HepG2 (cell line): ENCODE measurements around the gene CAMKMT. TPM values are rescaled to one million over a fixed set of nuclear protein-coding genes. Genes with fewer than 3 reads are reported as not detected.

ENCODE experiments used
- AHDC1 ChIP-seq: sonication (generic); formaldehyde crosslinking; IDR thresholded peaks from 2 replicates; pipeline ENCODE4 v1.5.1; 2020; ENCODE audit warnings: mild to moderate bottlenecking, missing genetic modification reagents, borderline replicate concordance
- EED ChIP-seq: sonication (generic); formaldehyde crosslinking; IDR thresholded peaks from 2 replicates; pipeline ENCODE4 v1.5.0; 2020; ENCODE audit warnings: mild to moderate bottlenecking, missing genetic modification reagents
- FOSL1 ChIP-seq: sonication (generic); formaldehyde crosslinking; IDR thresholded peaks from 2 replicates; pipeline ENCODE4 v1.9.0; 2021; ENCODE audit warnings: missing genetic modification reagents, borderline replicate concordance
- FOXM1 ChIP-seq: sonication (generic); formaldehyde crosslinking; IDR thresholded peaks from 2 replicates; pipeline ENCODE4 v1.5.0; 2020; ENCODE audit warnings: missing genetic modification reagents
- GPBP1L1 ChIP-seq: sonication (generic); formaldehyde crosslinking; IDR thresholded peaks from 2 replicates; pipeline ENCODE4 v1.5.0; 2020; ENCODE audit warnings: mild to moderate bottlenecking, missing genetic modification reagents
- HNRNPUL1 ChIP-seq: fragments of 200-400 bp; formaldehyde crosslinking; IDR thresholded peaks from 2 replicates; pipeline ENCODE4 v1.6.1; 2017; ENCODE audit warnings: low read depth, mild to moderate bottlenecking, low read length, moderate library complexity
- MED13 ChIP-seq: sonication (generic); formaldehyde crosslinking; IDR thresholded peaks from 2 replicates; pipeline ENCODE4 v1.5.0; 2020; ENCODE audit warnings: missing genetic modification reagents
- NR0B2 ChIP-seq: sonication (generic); formaldehyde crosslinking; IDR thresholded peaks from 2 replicates; pipeline ENCODE4 v1.4.0; 2020; ENCODE audit warnings: mild to moderate bottlenecking, missing genetic modification reagents
- SAFB2 ChIP-seq: sonication (generic); formaldehyde crosslinking; IDR thresholded peaks from 2 replicates; pipeline ENCODE4 v1.5.1; 2020; ENCODE audit warnings: missing genetic modification reagents, low read depth, mild to moderate bottlenecking, borderline replicate concordance
- SIX1 ChIP-seq: sonication (generic); formaldehyde crosslinking; IDR thresholded peaks from 2 replicates; pipeline ENCODE4 v1.4.0; 2020; ENCODE audit warnings: missing genetic modification reagents, borderline replicate concordance
- TOE1 ChIP-seq: sonication (generic); formaldehyde crosslinking; IDR thresholded peaks from 2 replicates; pipeline ENCODE4 v1.4.0; 2020; ENCODE audit warnings: mild to moderate bottlenecking, missing genetic modification reagents
- ZBTB3 ChIP-seq: sonication (generic); formaldehyde crosslinking; IDR thresholded peaks from 2 replicates; pipeline ENCODE4 v1.4.0; 2020; ENCODE audit warnings: low read depth, mild to moderate bottlenecking, moderate library complexity, missing genetic modification reagents, borderline replicate concordance
- ZC3H13 ChIP-seq: sonication (generic); formaldehyde crosslinking; IDR thresholded peaks from 2 replicates; pipeline ENCODE4 v1.8.1; 2023; ENCODE audit warnings: mild to moderate bottlenecking, missing genetic modification reagents, moderate library complexity
- ZMAT5 ChIP-seq: sonication (generic); formaldehyde crosslinking; IDR thresholded peaks from 2 replicates; pipeline ENCODE4 v1.5.0; 2020; ENCODE audit warnings: mild to moderate bottlenecking, low read depth, missing genetic modification reagents, borderline replicate concordance
- ZNF263 ChIP-seq: sonication (generic); formaldehyde crosslinking; IDR thresholded peaks from 2 replicates; pipeline ENCODE4 v1.4.0; 2020; ENCODE audit warnings: missing genetic modification reagents
- ZNF577 ChIP-seq: sonication (generic); formaldehyde crosslinking; IDR thresholded peaks from 2 replicates; pipeline ENCODE4 v1.4.0; 2020; ENCODE audit warnings: mild to moderate bottlenecking, low read depth, missing genetic modification reagents, borderline replicate concordance
- ZSCAN21 ChIP-seq: sonication (generic); formaldehyde crosslinking; IDR thresholded peaks from 2 replicates; pipeline ENCODE4 v1.8.0; 2022; ENCODE audit warnings: mild to moderate bottlenecking, missing genetic modification reagents, moderate library complexity, borderline replicate concordance
- polyA plus RNA-seq, 8 experiments: library from polyadenylated mRNA; depleted of rRNA in 3 of 8; stranded (reverse) in 7 of 8; unstranded in 1 of 8; fragments of >200 nt; fragmentation: Illumina TruSeq in 4 of 8; extraction: Trizol in 4 of 8; gene quantifications; 2 replicates each; pipeline versions ENCODE4 v1.2.1 to v1.2.3, GENCODE V29; 2011 to 2016; ENCODE audit warnings: low read depth in 4 of 8, missing spikeins in 1 of 8, mixed read lengths in 1 of 8; ENCODE audit not compliant: insufficient read depth in 1 of 8
- total RNA-seq, 5 experiments: library from RNA; depleted of rRNA; stranded (reverse); fragments of >200 nt; fragmentation: Illumina TruSeq; extraction: Trizol; gene quantifications; 2 replicates each; pipeline ENCODE4 v1.2.3, GENCODE V29; 2016; ENCODE audit warnings: low read depth in 1 of 5

CAMKMT gene
- total and polyA plus RNA-seq, 2 of the 13 experiments (the other 11 are each of a cell fraction or from before 2014, with no cell fraction given): 6.9 to 20.8 TPM

- no peak for TF ChIP-seq TOE1 (CRISPR knock-in tag)
- TF ChIP-seq MED13 (CRISPR knock-in tag): no peak
- TF ChIP-seq HNRNPUL1: no peak
- no peak for TF ChIP-seq ZBTB3 (CRISPR knock-in tag)
- no peak for TF ChIP-seq ZC3H13 (CRISPR knock-in tag)
- TF ChIP-seq ZSCAN21 (CRISPR knock-in tag): no peak
- no peak for TF ChIP-seq GPBP1L1 (CRISPR knock-in tag)
- no peak for TF ChIP-seq ZNF263 (CRISPR knock-in tag)
- no peak for TF ChIP-seq ZNF577 (CRISPR knock-in tag)
- no peak for TF ChIP-seq ZMAT5 (CRISPR knock-in tag)
- TF ChIP-seq SAFB2: no peak
- TF ChIP-seq SIX1: no peak
- TF ChIP-seq EED (CRISPR knock-in tag): no peak
- TF ChIP-seq NR0B2: no peak
- TF ChIP-seq FOXM1 (CRISPR knock-in tag): no peak
- TF ChIP-seq FOSL1 (CRISPR knock-in tag): no peak
- peak; percentile 62; the same call in 1 of the 2 replicates for TF ChIP-seq AHDC1 (CRISPR knock-in tag)
These were observed 162.7 kb downstream of the CAMKMT start (continued) for GRCh38 chr2:44524347-44524926.
